Mesodermal cell (in vitro differentiated cells): Measurements from ENCODE around the gene BBS7.

Experiments
- H3K27ac ChIP-seq: 2 replicates; pipeline ENCODE4 v1.7.0; 2013; ENCODE audit warnings: mild to moderate bottlenecking, low read depth, low read length, moderate library complexity; ENCODE audit not compliant: severe bottlenecking
- H3K36me3 ChIP-seq: 2 replicates; pipeline ENCODE4 v1.7.1; 2013; ENCODE audit warnings: mild to moderate bottlenecking, low read length, moderate library complexity; ENCODE audit not compliant: control insufficient read depth, insufficient read depth
- H3K4me1 ChIP-seq: one replicate; pipeline ENCODE4 v1.7.1; 2013; ENCODE audit warnings: mild to moderate bottlenecking, low read length; ENCODE audit not compliant: insufficient read depth, control insufficient read depth, poor library complexity, severe bottlenecking
- H3K4me3 ChIP-seq: 2 replicates; pipeline ENCODE4 v1.7.0; 2013; ENCODE audit warnings: low read length, control low read depth, mild to moderate bottlenecking; ENCODE audit not compliant: insufficient read depth, poor library complexity, severe bottlenecking; ENCODE audit errors: extremely low read depth
- H3K9me3 ChIP-seq: 2 replicates; pipeline ENCODE4 v1.7.1; 2013; ENCODE audit warnings: mild to moderate bottlenecking, low read length, moderate library complexity; ENCODE audit not compliant: control insufficient read depth
- WGBS, 2 experiments: methylation state at CpG; one replicate each; pipeline ENCODE4 v1.1.5; 2013; ENCODE audit warnings: missing lambda C conversion rate in 2 of 2; ENCODE audit not compliant: insufficient coverage in 2 of 2; 5-methylcytosine and 5-hydroxymethylcytosine counted together

The BBS7 gene

GRCh38 chr4:121783210-121783609 lies 87.1 kb downstream of the BBS7 start:
- Histone ChIP-seq H3K27ac (no peak overlapping the region), H3K9me3 (no peaks in the 10 kb centered on the region), H3K36me3 (no peaks in the 10 kb centered on the region), H3K4me1 (no peaks in the 10 kb centered on the region), H3K4me3 (no peak overlapping the region)
- 83% methylated on average over 1 of the region's 1 CpG; no CpG with 5 or more reads in 1 of the 2 experiments for WGBS, 2 experiments

- no peak overlapping the region for H3K4me3 ChIP-seq
Measured at GRCh38 chr4:121778991-121779628, 91.2 kb downstream of the BBS7 start.

DNA sequence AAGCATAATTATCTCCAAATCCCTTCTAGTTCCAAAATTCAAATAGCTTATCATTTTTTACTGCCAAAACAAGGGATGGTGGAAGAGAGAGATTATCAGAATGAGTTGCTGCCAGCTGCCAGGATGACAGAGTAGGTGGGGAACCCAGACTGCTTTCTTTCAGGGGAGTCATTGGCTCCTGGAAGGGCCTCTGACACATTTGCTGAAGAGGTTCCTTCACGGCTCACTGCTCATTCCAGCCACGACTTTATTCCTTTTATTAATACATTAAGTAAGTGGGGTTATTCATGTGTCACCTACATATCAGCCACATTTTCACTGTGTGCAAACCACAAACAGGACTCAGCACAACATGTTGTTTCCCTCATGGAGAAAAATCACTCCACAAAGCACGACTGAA lies 92.6 kb downstream of the BBS7 start:
- H3K9me3 ChIP-seq, result no peaks in the 10 kb centered on the region
- H3K27ac ChIP-seq, result no peak overlapping the region
- 92 to 100% methylated on average over 1 of the region's 3 CpGs for WGBS, 2 experiments
- no peaks in the 10 kb centered on the region for H3K36me3 ChIP-seq
- no peaks in the 10 kb centered on the region for H3K4me1 ChIP-seq
- no peak overlapping the region for H3K4me3 ChIP-seq

More at GRCh38 chr4:121778991-121779628, 91.2 kb downstream of the BBS7 start:
- Histone ChIP-seq H3K4me1 (no peaks in the 10 kb centered on the region), H3K27ac (no peak overlapping the region), H3K36me3 (no peaks in the 10 kb centered on the region), H3K9me3 (no peaks in the 10 kb centered on the region)
- WGBS, 2 experiments, result 100% methylated on average over 2 to 3 of the region's 8 CpGs

GRCh38 chr4:121776610-121777401 lies 93.5 kb downstream of the BBS7 start:
- Histone ChIP-seq H3K27ac (no peak overlapping the region), H3K9me3 (no peaks in the 10 kb centered on the region), H3K4me1 (no peaks in the 10 kb centered on the region), H3K36me3 (no peaks in the 10 kb centered on the region), H3K4me3 (no peak overlapping the region)
- WGBS, 2 experiments, result 86% methylated on average over 1 of the region's 6 CpGs; no CpG with 5 or more reads in 1 of the 2 experiments
